HepG2 (cell line): Measurements from ENCODE around the gene ZNF853. TPM values are rescaled to one million over a fixed set of nuclear protein-coding genes. Genes with fewer than 3 reads are reported as not detected.

Experiments used
- ATAC-seq: fragments of 200-7000 bp; cut with Tn5 transposase; 3 replicates; pipeline ENCODE4 v1.9.1; 2020; ENCODE audit warnings: mild to moderate bottlenecking, moderate library complexity
- BruUV-seq: library from RNA; stranded (reverse); fragments of 400-500 nt; replicated peaks from 2 replicates; lab custom pipeline; 2021; lab: Mats Ljungman, UMichigan
- CTCF ChIA-PET: fragments of 300-600 bp; formaldehyde crosslinking; extraction: SDS; loops from one replicate; lab custom pipeline; 2021; ENCODE audit warnings: low total read pairs, inconsistent platforms, low intra/inter-chr PET ratio; lab: Yijun Ruan, JAX
- POLR2A ChIA-PET: fragments of 350-600 bp; sonication (Branson Sonifier 250); formaldehyde crosslinking; loops from one replicate; lab custom pipeline; 2020; ENCODE audit warnings: antibody characterized with exemption, inconsistent platforms; lab: Yijun Ruan, JAX
- DNase-seq: peaks from one replicate; pipeline ENCODE4 v3.0.0-alpha.2; 2015; ENCODE audit warnings: low spot score
- FAIRE-seq: peaks from 3 replicates; lab custom pipeline; 2011; peaks lifted over from hg19 to GRCh38; lab: Jason Lieb, UNC
- H2AFZ ChIP-seq: one replicate; pipeline ENCODE4 v1.6.1; 2011; ENCODE audit warnings: low read length, inconsistent platforms
- H3K27ac ChIP-seq: fragments of 300-600 bp; 3 replicates; pipeline ENCODE4 v1.8.0; 2011; ENCODE audit warnings: mixed run types, mild to moderate bottlenecking, mixed read lengths, low read length, inconsistent platforms; ENCODE audit not compliant: insufficient read depth; ENCODE audit errors: extremely low read length
- H3K27me3 ChIP-seq, 2 experiments: fragments of 200-600 bp in 1 of 2; 2 replicates in 1 of 2; 3 replicates in 1 of 2; pipeline versions ENCODE4 v1.6.0 to v1.8.0; 2011; ENCODE audit warnings: low read length in 2 of 2, mild to moderate bottlenecking in 2 of 2, moderate library complexity in 2 of 2, inconsistent platforms in 1 of 2; ENCODE audit not compliant: insufficient read depth in 2 of 2, control insufficient read depth in 1 of 2
- H3K36me3 ChIP-seq, 2 experiments: fragments of 200-600 bp in 1 of 2; replicated peaks in 1 of 2; 2 replicates in 1 of 2; 3 replicates in 1 of 2; pipeline versions ENCODE4 v1.5.1 to v1.8.0; 2011; ENCODE audit warnings: low read length in 2 of 2, inconsistent platforms in 1 of 2; ENCODE audit not compliant: insufficient read depth in 2 of 2, control insufficient read depth in 1 of 2
- H3K4me1 ChIP-seq: 2 replicates; pipeline ENCODE4 v1.5.1; 2012; ENCODE audit warnings: low read length, inconsistent platforms; ENCODE audit not compliant: insufficient read depth
- H3K4me2 ChIP-seq: 2 replicates; pipeline ENCODE4 v1.6.0; 2011; ENCODE audit warnings: low read depth, low read length, inconsistent platforms
- H3K4me3 ChIP-seq, 3 experiments: fragments of 200-600 bp in 1 of 3; sonication (generic), shearing (Covaris generic) in 1 of 3; replicated peaks in 1 of 3; 2 replicates each; pipeline ENCODE4 v1.5.1; 2011 to 2016; ENCODE audit warnings: low read length in 3 of 3, inconsistent platforms in 2 of 3, low read depth in 2 of 3, mild to moderate bottlenecking in 2 of 3, control low read depth in 1 of 3, mixed read lengths in 1 of 3; ENCODE audit not compliant: insufficient read depth in 1 of 3
- H3K79me2 ChIP-seq: one replicate; pipeline ENCODE4 v1.6.1; 2011; ENCODE audit warnings: low read length, inconsistent platforms; ENCODE audit not compliant: insufficient read depth
- H3K9ac ChIP-seq: 2 replicates; pipeline ENCODE4 v1.6.0; 2011; ENCODE audit warnings: mild to moderate bottlenecking, low read depth, low read length, inconsistent platforms; ENCODE audit not compliant: insufficient read depth
- H3K9me3 ChIP-seq: 2 replicates; pipeline ENCODE4 v1.5.1; 2012; ENCODE audit warnings: mild to moderate bottlenecking, low read length
- H4K20me1 ChIP-seq: 2 replicates; pipeline ENCODE4 v1.6.0; 2011; ENCODE audit warnings: inconsistent platforms, mild to moderate bottlenecking, low read length, moderate library complexity; ENCODE audit not compliant: insufficient read depth
- CBX1 ChIP-seq: IDR thresholded peaks from one replicate; pipeline ENCODE4 v1.6.1; 2016; ENCODE audit warnings: antibody characterized with exemption, low read depth
- CTCF ChIP-seq: sonication (generic); formaldehyde crosslinking; IDR thresholded peaks from 2 replicates; pipeline ENCODE4 v1.5.0; 2020; ENCODE audit warnings: mild to moderate bottlenecking, missing genetic modification reagents, moderate library complexity
- DDIT3 ChIP-seq: sonication (generic); formaldehyde crosslinking; IDR thresholded peaks from 2 replicates; pipeline ENCODE4 v1.4.0; 2020; ENCODE audit warnings: mild to moderate bottlenecking, missing genetic modification reagents
- EED ChIP-seq: sonication (generic); formaldehyde crosslinking; IDR thresholded peaks from 2 replicates; pipeline ENCODE4 v1.5.0; 2020; ENCODE audit warnings: mild to moderate bottlenecking, missing genetic modification reagents
- EZH2 ChIP-seq: conservative IDR thresholded peaks from 2 replicates; pipeline ENCODE4 v1.6.1; 2012; ENCODE audit warnings: mild to moderate bottlenecking, low read depth, low read length, moderate library complexity
- MAFF ChIP-seq: IDR thresholded peaks from 2 replicates; pipeline ENCODE4 v1.6.1; 2011; ENCODE audit warnings: low read depth, low read length, improper control_type of control experiment
- NRL ChIP-seq: sonication (generic); formaldehyde crosslinking; IDR thresholded peaks from 2 replicates; pipeline ENCODE4 v1.5.0; 2020; ENCODE audit warnings: missing genetic modification reagents, mild to moderate bottlenecking, moderate library complexity, borderline replicate concordance
- SOX13 ChIP-seq, 3 experiments: fragments of 450-650 bp in 1 of 3; sonication (generic) in 1 of 3; formaldehyde crosslinking in 1 of 3; IDR thresholded peaks in 2 of 3; conservative IDR thresholded peaks in 1 of 3; 2 replicates each; pipeline versions ENCODE4 v1.5.0 to v1.6.1; 2016 to 2020; ENCODE audit warnings: antibody characterized with exemption in 1 of 3, mild to moderate bottlenecking in 1 of 3, missing compliant biosample characterization in 1 of 3, missing genetic modification reagents in 1 of 3, moderate library complexity in 1 of 3
- ZBTB49 ChIP-seq: sonication (generic); formaldehyde crosslinking; IDR thresholded peaks from 2 replicates; pipeline ENCODE4 v1.4.0; 2020; ENCODE audit warnings: missing genetic modification reagents, borderline replicate concordance
- ZNF207 ChIP-seq: fragments of 450-650 bp; IDR thresholded peaks from 2 replicates; pipeline ENCODE4 v1.6.1; 2016; ENCODE audit warnings: antibody characterized with exemption, borderline replicate concordance
- ZNF383 ChIP-seq: sonication (generic); formaldehyde crosslinking; IDR thresholded peaks from 2 replicates; pipeline ENCODE4 v1.4.0; 2020; ENCODE audit warnings: missing genetic modification reagents, mild to moderate bottlenecking, borderline replicate concordance
- ZNF615 ChIP-seq: sonication (generic); formaldehyde crosslinking; IDR thresholded peaks from 2 replicates; pipeline ENCODE4 v1.5.0; 2020; ENCODE audit warnings: mild to moderate bottlenecking, missing genetic modification reagents, borderline replicate concordance
- ZNF749 ChIP-seq: sonication (generic); formaldehyde crosslinking; IDR thresholded peaks from 2 replicates; pipeline ENCODE4 v1.8.0; 2022; ENCODE audit warnings: mild to moderate bottlenecking, missing genetic modification reagents, moderate library complexity, borderline replicate concordance
- ZNF788 ChIP-seq: sonication (generic); formaldehyde crosslinking; IDR thresholded peaks from 2 replicates; pipeline ENCODE4 v1.5.0; 2020; ENCODE audit warnings: mild to moderate bottlenecking, missing genetic modification reagents, borderline replicate concordance
- ZUFSP ChIP-seq: sonication (generic); formaldehyde crosslinking; IDR thresholded peaks from 2 replicates; pipeline ENCODE4 v1.9.0; 2021; ENCODE audit warnings: missing genetic modification reagents, mild to moderate bottlenecking, borderline replicate concordance
- WGBS: methylation state at CpG from one replicate; pipeline ENCODE4 v1.1.6; 2017; ENCODE audit warnings: low lambda C conversion rate; 5-methylcytosine and 5-hydroxymethylcytosine counted together
- in situ Hi-C: cut with HindIII; loops from 2 replicates; pipeline ENCODE4 v1.10.0; 2017; ENCODE audit warnings: low pct_unique_long_range_greater_than_20kb; ENCODE audit not compliant: extremely low pct_ligation_motif_present
- intact Hi-C: fragments of 100-400 bp; cut with micrococcal nuclease; formaldehyde crosslinking; loops from one replicate; pipeline ENCODE4 v1.10.0; 2022; ENCODE audit not compliant: unreplicated experiment
- polyA plus RNA-seq, 8 experiments: library from polyadenylated mRNA; depleted of rRNA in 3 of 8; stranded (reverse) in 7 of 8; unstranded in 1 of 8; fragments of >200 nt; fragmentation: Illumina TruSeq in 4 of 8; extraction: Trizol in 4 of 8; gene quantifications; 2 replicates each; pipeline versions ENCODE4 v1.2.1 to v1.2.3, GENCODE V29; 2011 to 2016; ENCODE audit warnings: low read depth in 4 of 8, missing spikeins in 1 of 8, mixed read lengths in 1 of 8; ENCODE audit not compliant: insufficient read depth in 1 of 8
- total RNA-seq, 5 experiments: library from RNA; depleted of rRNA; stranded (reverse); fragments of >200 nt; fragmentation: Illumina TruSeq; extraction: Trizol; gene quantifications; 2 replicates each; pipeline ENCODE4 v1.2.3, GENCODE V29; 2016; ENCODE audit warnings: low read depth in 1 of 5

Gene ZNF853
- total and polyA plus RNA-seq, 2 of the 13 experiments (the other 11 are each of a cell fraction or from before 2014, with no cell fraction given) = 2.1 to 6.2 TPM

GRCh38 chr7:6640246-6640721 lies 24.9 kb downstream of the ZNF853 start:
- in situ Hi-C loops = no loop called here
- no peaks in the 10 kb centered on the region for H3K9me3 ChIP-seq
- 97% methylated on average over 10 of the region's 11 CpGs for WGBS
- H3K36me3 ChIP-seq = peaks cover 19 to 33% of the 10 kb centered on the region in 2 experiments; a peak in 4 of 5 replicates
- intact Hi-C loops = no loop called here
- DNase-seq (no peak), ATAC-seq (no peak), FAIRE-seq (no peak)
- H3K27me3 ChIP-seq = no peaks in the 10 kb centered on the region
- H3K9ac ChIP-seq = no peak overlapping the region
- no peak overlapping the region for H3K4me3 ChIP-seq
- POLR2A ChIA-PET = interaction anchor here (0.6 kb wide), 1 partner anchor 50 kb away, joined by 5 read pairs; no protein-coding TSS in a partner anchor
- no peaks in the 10 kb centered on the region for H4K20me1 ChIP-seq
- H2AFZ ChIP-seq = no peak overlapping the region
- CTCF ChIA-PET = no interaction called here
- H3K79me2 ChIP-seq = peaks cover 13% of the 10 kb centered on the region
- no TSS peak for BruUV-seq
- H3K4me1 ChIP-seq = peaks cover 31% of the 10 kb centered on the region
- no peak overlapping the region for H3K27ac ChIP-seq
- H3K4me2 ChIP-seq = no peak overlapping the region
- TF ChIP-seq ZUFSP (CRISPR knock-in tag) (no peak), CTCF (CRISPR knock-in tag) (no peak), EED (CRISPR knock-in tag) (no peak), ZNF788 (CRISPR knock-in tag) (no peak), DDIT3 (CRISPR knock-in tag) (no peak), MAFF (no peak), ZNF383 (CRISPR knock-in tag) (no peak), CBX1 (no peak), SOX13 (IDR thresholded peaks at IDR 0.05) (no peak), SOX13 (CRISPR knock-in tag; conservative IDR thresholded peaks at IDR 0.05 in 1 of 2, IDR thresholded peaks at IDR 0.05 in 1 of 2) (no peak), NRL (CRISPR knock-in tag) (no peak), ZBTB49 (no peak), ZNF615 (CRISPR knock-in tag) (no peak), ZNF749 (CRISPR knock-in tag) (no peak), EZH2 (no peak), ZNF207 (no peak)
